GM21381 (cell line): ENCODE data around the gene PTP4A2.
A peak's percentile ranks its signal among the peaks of the same experiment; 100 is the strongest.
"Not testable (repeated sequence)": the region's sequence is repeated elsewhere in the genome, so short reads cannot be mapped to it uniquely, and the experiment has no call there.

Experiments used
- ATAC-seq: cut with Tn5 transposase; IDR thresholded peaks from one replicate; pipeline ENCODE4 v1.9.1; 2021; ENCODE audit warnings: mild to moderate bottlenecking, moderate library complexity; ENCODE audit not compliant: unreplicated experiment

Gene PTP4A2

GRCh38 chr1:31951276-31951675 lies 13.1 kb upstream of the PTP4A2 start:
- ATAC-seq = no peak

DNA sequence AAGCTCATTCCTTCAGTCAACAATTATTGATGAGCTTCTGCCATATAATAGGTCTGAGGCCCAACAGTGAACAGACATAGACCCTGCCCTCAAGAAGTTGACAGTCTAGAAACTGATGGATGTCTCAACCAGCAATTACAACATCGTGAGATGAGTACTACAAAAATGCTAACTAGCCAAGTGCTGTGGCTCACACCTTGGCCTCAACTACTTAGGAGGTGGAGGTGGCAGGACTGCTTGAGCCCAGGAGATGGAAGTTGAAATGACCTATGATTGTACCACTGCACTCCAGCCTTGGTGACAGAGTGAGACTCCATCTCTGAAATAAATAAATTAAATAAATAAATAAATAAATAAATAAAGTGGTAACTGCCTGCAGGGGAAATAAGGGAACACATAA lies 11.7 kb upstream of the PTP4A2 start:
- ATAC-seq = no peak

- ATAC-seq = not testable (repeated sequence)
These were observed 7.5 kb upstream of the PTP4A2 start for GRCh38 chr1:31945677-31946076.

GRCh38 chr1:31944205-31945089 lies 6.3 kb upstream of the PTP4A2 start:
- ATAC-seq = peak; percentile 58

DNA sequence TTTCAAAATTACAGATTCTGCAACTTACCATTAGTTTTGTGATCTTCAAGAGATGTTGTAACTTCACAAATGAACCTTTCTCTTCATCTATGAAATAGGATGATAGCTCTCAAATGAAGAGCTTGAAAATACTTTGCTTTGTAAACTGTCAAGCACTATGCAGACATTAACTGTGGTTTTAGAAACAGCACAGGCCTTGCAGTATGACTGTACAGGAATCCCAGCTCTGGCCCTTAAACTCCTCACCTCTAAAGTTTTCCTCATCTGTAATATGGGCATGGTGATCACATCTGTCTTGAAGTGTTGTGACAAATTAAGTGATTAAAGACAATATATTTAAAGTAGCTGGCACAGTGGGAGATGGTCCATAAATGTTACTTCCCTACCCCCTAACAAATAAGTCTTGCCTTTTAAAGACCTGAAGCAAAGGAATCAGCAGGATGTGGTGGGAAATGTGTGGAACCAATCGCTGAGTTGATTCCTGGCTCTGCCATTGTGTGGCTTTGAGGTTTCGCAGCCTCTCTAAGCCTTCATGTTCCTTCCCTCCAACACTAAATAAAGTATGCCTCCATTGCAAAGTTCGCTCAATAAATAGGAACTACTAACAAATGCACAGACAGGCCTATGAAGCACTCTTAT lies 5.5 kb upstream of the PTP4A2 start:
- ATAC-seq = peak; percentile 4

GRCh38 chr1:31942061-31942460 lies 3.9 kb upstream of the PTP4A2 start:
- not testable (repeated sequence) for ATAC-seq

DNA sequence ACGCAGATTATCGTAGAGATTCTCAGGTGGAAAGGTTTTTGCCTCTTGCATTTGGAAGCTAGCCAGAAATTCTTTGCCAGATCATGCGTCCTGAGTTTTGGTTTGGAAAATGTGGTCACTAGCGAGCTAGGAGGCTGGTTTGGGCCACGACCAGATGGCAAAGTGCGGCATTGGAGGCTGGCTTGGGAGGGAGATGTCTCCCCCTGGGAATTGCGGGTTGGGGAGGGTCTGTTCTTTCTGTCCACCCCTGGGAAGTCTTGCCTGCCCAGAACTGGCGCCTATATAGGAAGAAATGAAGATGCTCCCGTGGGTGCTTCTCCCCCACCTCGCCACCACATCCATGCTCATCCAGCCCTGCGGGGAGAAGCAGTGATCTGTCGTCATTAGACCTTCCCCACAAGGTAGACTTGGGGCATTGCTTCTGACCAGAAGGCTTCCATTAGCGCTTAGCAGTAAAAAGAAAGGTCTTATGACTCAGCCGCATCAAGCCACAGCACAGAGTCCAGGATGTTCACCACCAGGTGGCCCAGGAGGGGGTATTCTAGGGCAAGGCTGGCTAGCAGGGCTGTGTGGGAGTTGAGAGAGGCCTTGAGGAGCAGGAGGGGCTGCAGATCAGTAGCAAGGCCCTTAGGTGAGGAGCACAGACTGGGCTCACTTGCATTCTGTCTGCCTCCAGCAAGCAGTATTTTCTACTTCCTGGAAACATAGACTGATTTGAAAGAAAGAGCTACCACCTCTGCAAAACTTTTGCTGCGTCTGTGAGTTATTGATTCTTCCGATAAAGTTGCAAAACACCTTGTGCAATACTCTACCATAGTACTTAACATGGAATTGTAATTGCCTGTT lies 1.5 kb upstream of the PTP4A2 start:
- no peak for ATAC-seq

DNA sequence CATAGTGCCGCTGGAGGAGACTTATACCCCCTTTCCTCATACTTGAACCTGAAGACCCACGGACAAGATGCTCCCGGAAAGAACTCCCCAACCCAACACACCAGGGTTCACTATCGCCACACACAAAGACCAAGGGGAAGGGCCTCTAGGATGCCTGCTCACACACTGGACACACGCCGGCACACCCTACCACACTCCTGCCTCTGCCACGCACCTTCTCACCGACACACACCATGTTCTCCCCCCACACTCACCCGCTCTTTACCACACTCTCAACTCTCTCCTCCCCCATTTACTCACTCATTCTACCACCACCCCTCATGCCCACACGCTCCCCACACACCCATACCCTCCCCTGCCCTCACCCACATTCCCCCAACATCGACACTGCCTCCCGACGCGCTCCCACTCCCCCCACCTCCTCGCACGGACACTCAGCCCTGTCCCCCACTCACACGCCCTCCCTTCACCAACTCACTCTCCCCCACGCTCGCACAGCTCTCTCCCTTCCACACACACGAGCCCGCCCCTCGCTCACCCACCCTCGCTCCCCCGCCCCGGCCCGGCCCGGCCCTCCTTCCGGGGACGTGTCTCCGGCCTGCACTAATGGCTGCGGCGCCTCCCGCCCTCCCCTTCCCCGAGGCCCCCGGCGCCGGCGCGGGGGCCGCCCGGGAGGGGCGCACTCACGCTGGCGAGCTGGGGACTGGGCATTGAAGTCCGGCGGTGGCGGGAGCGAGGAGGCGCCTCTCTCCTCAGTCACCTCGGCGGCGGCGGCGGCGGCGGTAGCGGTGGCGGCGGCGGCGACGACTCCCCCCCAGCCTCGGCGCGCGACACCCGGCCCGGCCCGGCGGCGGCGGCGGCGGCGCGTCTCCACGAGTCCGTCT lies 626 bp downstream of the PTP4A2 start:
- ATAC-seq = peak; percentile 26

DNA sequence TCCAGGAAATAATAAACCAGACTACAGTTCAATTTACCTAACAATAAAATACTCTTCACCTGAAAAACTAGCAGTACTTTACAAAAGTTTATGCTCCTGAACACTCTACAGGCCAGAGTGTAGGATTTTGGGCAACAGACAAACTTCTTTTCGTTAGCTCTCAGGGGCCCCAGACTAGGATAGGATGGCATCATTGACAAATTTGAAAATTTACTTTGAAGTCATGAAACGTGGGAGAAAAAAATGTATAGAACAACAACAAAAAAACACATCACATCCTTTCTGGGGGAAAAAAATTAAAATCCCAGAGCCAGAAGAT lies 1.2 kb downstream of the PTP4A2 start:
- ATAC-seq = no peak

DNA sequence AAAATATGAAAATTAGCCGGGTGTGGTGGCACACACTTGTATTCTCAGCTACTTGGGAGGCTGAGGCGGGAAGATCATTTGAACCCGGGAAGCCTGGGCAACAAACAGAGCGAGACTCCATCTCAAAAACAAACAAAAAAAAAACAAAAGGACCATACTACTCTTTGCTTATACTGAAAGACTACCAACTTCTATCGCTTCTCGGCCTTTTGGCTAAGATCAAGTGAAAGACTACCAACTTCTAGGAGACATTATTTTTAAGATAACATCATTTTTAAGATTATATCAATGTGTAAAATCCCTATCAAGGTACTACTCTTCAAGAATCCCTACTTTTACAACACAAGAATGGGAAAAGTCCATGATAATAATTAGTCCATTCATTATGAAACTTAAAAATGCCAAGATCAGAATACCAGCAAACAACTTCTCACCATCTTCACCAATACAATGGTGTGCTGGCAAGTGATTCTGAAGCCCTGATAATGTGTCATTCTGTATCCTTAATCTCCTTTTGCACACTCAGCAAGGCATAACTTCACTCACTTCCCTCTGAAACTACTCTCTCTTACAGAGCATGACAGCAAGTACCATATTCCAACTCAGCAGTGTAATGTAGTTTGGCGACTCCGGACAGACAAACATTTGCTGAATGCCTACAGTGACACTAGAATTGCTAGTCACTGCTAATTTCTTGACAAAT lies 1.7 kb downstream of the PTP4A2 start:
- ATAC-seq = no peak

- ATAC-seq = no peak
These were observed 3.2 kb downstream of the PTP4A2 start for GRCh38 chr1:31934706-31935629.

DNA sequence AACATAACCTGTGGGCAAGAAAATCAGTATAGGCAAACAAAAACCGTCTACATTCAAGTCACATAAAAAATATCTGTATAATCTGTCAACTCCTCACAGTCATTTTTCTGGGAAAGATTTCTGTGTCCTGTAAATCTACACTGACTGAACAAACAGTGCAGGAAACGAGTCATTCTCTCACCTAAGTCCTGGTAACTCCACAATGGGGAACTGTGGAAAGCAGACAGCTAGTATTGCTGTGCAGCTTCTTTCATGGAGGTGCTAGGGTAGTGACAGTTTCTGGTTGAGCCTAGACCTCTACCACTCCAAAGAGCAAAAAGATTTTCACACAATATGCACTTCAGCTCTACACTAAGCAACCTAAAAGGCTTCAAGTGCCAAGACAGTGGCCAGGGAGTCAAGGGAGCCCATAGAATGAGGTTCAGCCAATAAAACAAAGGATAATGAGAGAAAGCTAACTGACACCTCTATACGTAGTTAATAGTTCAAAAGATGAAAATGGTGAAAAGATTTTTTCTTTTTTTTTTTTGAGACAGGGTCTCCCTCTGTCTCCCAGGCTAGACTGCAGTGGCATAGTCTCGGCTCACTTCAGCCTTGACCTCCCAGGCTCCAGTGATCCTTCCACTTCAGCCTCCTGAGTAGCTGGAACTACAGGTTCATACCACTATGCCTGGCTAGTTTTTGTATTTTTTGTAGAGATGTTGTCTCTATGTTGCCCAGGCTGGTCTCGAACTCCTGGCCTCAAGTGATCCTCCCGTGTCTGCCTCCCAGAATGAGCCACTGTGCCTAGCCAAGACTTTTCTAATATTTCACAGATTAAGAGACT lies 5.5 kb downstream of the PTP4A2 start:
- no peak for ATAC-seq

DNA sequence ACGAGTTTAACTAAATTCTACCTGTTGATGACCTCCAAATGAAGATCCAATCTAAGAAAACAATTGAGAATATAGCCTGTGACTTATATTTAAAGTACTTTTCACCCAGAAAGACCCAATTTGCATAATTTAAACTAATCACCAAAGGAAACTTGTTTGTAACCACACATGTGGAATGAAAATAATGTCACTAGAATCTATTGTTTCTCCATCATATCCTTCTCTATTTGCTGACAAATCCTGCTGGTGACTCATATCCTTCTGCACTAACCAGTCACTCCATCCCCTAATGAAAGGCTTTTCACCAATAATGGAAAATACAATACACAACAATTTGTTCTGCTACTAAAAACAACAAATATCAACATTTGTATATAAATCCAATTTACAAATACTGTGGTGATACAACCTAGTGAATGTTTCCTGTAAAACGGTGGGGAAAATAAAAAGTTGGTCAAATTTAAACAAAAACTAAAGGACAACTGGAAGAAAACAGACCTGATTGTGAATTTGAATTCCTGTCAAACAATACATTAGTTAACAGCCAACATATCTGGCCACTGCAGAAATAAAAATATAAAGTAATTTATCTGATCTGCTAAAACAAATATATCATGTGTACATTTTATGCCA lies 6.5 kb downstream of the PTP4A2 start:
- ATAC-seq = no peak

DNA sequence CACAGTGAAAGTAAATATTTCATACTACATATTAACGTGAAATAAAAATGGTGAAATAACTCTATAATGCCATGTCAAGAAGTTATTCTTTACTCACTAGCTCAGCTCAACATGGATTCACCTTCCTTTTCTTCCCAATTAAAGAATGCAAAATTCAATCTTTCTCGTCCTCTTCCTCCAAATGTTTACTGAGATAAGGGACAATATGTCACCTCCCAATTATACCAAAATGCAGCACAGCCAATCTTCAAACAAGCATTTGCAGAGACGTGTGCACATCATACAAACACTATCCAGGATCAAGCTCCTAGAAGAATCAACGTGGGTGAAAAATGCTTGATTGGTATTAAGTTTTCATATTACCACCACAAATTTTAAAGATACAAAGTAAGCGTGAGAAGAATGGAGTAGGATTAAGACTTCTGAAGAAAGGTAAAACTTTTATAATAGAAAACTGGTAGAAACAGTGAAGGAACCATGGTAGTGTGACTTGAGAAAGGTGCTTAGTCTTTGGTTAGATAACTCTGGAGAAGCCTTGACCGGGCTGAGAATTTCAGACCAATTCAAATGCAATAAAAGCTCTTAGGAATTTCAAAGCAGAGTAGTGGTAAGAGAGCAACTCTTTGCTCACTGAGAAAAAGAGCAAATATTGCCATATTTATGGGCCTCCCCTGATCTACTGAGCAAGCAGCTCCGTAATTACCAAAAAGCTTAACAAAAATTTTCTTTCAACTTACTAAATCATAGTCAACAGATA lies 7.2 kb downstream of the PTP4A2 start:
- no peak for ATAC-seq

DNA sequence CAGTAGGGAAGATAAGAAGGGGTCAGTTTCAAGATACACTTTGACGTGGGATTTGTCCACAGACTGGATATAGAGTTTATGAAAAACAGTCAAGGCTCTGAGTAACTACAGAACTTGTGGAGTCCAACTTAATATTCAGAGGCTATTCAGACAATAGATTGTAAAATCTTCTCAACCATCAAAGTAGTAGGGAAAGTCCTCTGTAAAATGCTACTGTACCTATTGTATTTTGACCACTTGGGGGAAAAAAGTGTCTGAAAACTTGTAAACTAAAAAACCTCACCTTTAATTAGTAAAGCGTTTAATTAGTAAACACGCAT lies 10.5 kb downstream of the PTP4A2 start:
- no peak for ATAC-seq

- no peak for ATAC-seq
These were observed 11.1 kb downstream of the PTP4A2 start for GRCh38 chr1:31926853-31927660.
